ENCODE measurements around the gene SUFU. TPM values are rescaled to one million over a fixed set of nuclear protein-coding genes. Genes with fewer than 3 reads are reported as not detected.

SUFU gene
- total RNA-seq, 4 donors from 2014 or later: 3.7 to 10.1 (median 7.1) TPM

DNA sequence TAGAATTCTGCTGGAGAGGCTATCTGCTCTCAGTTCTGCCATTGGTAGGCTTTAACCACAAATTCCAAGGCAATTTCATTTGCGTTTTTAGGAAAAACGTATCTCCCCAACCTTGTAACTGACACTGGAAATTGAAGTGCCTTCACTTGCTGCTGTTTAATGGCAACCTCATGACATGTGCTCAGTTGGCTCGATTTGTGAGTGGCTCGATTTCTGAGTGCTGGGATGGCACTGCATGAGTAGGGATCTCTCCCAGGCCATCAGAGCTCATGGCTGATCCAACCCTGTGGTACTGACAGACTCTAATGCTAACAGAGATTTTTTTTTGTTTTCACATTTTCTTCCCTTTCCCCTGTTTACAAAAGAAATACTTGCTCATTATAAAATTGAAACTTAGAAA lies 56.0 kb downstream of the SUFU start:
- no peak for TF ChIP-seq CTCF (IDR thresholded peaks at IDR 0.05)
- ATAC-seq (ENCODE audit: low FRiP score) (no peak), DNase-seq (ENCODE audit: low spot score) (no peak)

DNA sequence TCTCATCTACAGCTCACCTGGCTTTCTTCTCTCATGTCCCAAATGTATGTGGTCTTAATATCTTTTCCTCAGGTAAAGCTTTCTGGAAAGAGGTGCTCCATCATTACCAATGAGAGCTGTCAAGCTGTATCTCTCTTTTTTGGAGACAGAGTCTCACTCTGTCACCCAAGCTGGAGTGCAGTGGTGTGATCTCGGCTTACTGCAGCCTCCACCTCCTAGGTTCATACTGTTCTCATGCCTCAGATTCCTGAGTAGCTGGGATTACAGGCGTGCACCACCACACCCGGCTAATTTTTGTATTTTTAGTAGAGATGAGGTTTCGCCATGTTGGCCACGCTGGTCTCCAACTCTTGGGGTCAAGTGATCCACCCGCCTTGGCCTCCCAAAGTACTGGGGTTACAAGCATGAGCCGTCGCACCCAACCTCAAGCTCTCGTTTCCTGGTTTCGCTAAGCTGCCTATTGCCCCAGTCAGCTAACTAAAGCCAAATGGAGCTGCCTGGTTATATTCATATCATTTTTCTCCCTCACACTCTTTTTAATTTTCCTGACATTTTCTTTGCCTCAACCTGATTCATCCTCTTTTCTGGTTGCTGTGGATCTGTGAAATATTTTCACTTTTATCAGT lies 60.5 kb downstream of the SUFU start:
- no peak for DNase-seq (ENCODE audit: low spot score)
- ATAC-seq (ENCODE audit: low FRiP score): no peak
- TF ChIP-seq CTCF (IDR thresholded peaks at IDR 0.05): no peak

- ATAC-seq (ENCODE audit: low FRiP score): no peak
- no peak for DNase-seq (ENCODE audit: low spot score)
- TF ChIP-seq CTCF (IDR thresholded peaks at IDR 0.05): no peak
These were observed 62.0 kb downstream of the SUFU start for GRCh38 chr10:102565793-102566192.

DNA sequence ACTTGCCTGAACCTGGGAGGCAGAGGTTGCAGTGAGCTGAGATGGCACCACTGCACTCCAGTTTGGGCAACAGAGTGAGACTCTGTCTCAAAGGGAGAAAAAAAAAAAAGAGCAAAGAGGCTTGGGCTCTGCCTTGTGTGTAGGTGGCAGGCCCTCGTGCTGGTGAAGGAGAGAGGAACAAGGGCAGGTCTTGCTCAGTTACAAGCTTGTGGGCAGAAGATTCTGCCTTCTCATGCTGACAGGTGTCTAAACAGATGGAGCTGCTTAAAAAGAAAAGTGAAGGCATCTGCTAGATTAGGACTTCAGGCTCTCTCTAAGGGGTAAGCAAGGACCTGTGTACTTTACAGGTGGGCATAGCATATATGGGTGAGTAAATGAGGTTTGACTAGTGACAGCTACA lies 75.0 kb downstream of the SUFU start:
- ATAC-seq (ENCODE audit: low FRiP score) (no peak), DNase-seq (ENCODE audit: low spot score) (no peak)
- TF ChIP-seq CTCF (IDR thresholded peaks at IDR 0.05): no peak

DNA sequence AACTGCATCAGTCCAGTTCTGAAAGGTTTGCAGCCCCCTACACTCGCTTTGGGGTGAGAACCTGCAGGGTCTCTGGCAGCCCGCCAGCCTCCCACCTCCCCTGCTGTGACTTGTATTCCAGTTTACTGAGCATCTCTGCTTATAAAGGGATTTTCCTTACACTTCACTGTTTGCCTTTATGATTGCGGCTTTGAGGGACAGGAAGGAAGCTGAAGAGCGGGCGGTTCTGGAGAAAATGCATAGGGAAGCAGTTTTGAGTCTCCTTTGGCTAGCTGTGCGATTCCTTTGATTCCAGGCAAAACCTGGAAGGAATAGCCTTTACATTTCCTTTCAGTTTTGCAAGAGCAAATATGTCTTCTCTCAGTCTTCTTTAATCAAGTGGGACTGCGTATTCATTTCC lies 75.6 kb downstream of the SUFU start:
- TF ChIP-seq CTCF (IDR thresholded peaks at IDR 0.05): no peak
- DNase-seq (ENCODE audit: low spot score): no peak
- ATAC-seq (ENCODE audit: low FRiP score): no peak

DNA sequence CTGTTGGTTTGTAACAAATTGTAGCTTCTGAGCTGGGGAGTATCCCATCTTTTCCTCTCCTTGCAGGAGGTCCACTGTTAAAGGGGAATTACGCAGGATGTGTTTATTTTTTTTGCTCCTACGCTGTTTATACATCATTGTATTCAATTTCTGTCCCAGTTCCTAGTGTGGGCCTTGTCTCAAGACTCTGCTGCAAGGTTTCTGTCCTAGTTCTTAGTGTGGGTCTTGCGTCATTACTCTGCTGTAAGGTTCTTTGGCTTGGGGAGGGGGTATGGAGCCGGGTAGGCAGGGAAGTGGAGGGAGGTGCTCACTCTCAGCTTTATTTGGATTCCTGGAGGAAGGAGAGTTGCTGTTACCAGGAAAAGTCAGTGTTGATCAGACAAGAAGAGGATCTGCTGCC lies 76.5 kb downstream of the SUFU start:
- ATAC-seq (ENCODE audit: low FRiP score) (no peak), DNase-seq (ENCODE audit: low spot score) (no peak)
- no peak for TF ChIP-seq CTCF (IDR thresholded peaks at IDR 0.05)

GRCh38 chr10:102581401-102581800 lies 77.6 kb downstream of the SUFU start:
- no peak for ATAC-seq (ENCODE audit: low FRiP score)

More at GRCh38 chr10:102581401-102581800, 77.6 kb downstream of the SUFU start:
- no peak for TF ChIP-seq CTCF (IDR thresholded peaks at IDR 0.05)
- DNase-seq (ENCODE audit: low spot score): no peak

All from omental fat pad (tissue), 4 donors.